ENCODE measurements around the gene PER2.
A peak's percentile ranks its signal among the peaks of the same experiment; 100 is the strongest.
"Not testable (repeated sequence)": the region's sequence is repeated elsewhere in the genome, so short reads cannot be mapped to it uniquely, and the experiment has no call there.

Gene PER2

GRCh38 chr2:238287737-238288649, at the start of gene PER2:
Gene PER2 (minus strand): TSS chr2:238288610. CDS start chr2:238277936, 10,674 bp downstream.
- peak; percentile 24 for DNase-seq (ENCODE audit: low spot score)

GRCh38 chr2:238337846-238338245, 49.4 kb upstream of the PER2 start:
- no peak for DNase-seq (ENCODE audit: low spot score)

DNA sequence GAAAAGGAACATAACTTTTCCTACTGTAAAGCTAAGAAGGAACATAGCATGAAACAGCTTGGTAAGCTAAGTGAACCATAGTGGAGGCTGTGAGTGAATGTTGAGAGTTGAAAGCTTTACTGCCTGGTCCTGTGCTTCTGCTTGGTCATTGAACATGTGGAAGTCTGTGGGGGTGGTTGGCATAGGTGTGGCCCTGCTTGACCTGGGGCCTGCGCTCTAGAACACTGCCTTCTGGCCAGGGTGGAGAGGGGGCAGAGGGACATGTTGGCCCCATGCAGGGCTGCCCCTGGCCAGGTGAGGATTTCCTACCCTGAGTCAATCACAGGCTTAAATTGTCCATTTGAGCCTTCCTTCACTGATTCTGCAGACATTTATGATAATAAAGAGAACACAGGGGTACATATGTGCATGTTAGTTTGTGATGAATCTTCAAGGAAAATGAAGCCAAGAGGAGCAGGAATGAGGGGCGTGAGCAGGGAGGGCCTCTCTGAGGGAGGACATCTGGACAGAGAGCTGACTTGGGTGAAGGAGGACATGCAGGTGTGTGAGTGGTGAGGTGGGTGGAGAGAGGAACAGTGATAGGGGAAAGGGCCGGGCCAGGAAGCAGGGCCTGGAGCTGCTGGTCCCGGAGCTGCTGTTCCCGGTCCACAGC, 48.5 kb upstream of the PER2 start:
- DNase-seq (ENCODE audit: low spot score): no peak

GRCh38 chr2:238336151-238336550, 47.7 kb upstream of the PER2 start:
- DNase-seq (ENCODE audit: low spot score): no peak

DNA sequence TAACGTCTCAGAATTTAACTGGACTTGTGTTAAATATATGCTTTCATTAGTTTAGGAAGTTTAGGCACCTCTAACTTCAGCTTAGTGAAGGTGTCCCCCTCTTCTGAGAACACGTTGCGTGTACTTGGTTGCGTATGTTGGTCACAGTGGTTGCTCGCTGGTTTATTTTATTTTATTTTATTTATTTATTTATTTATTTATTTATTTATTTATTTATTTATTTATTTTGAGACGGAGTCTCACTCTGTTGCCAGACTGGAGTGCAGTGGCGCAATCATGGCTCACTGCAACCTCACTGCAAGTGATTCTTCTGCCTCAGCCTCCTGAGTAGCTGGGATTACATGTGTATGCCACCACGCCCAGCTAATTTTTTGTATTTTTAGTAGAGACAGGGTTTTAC, 47.2 kb upstream of the PER2 start:
- not testable (repeated sequence) for DNase-seq (ENCODE audit: low spot score)

DNA sequence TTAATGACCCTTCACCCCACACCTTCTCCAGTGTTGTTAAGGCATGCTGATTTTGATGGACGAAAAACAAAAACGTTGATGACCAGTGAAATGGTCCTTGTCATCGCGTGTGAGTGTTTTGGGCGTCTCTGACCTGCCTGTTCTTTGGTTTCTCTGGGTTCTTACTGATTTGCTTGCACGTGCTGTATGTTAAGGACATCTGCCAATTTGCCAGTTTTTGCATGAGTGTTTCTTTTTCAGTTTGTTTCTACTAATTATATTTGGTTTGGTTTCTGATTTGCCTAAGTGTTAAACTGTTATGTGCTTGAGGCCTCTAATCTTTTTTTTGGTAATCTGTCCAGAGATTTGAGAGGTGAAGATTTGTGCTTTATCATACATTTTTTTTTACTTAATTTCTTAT, 46.5 kb upstream of the PER2 start:
- no peak for DNase-seq (ENCODE audit: low spot score)

- no peak for DNase-seq (ENCODE audit: low spot score)
These were observed 43.5 kb upstream of the PER2 start for GRCh38 chr2:238331916-238332315.

DNA sequence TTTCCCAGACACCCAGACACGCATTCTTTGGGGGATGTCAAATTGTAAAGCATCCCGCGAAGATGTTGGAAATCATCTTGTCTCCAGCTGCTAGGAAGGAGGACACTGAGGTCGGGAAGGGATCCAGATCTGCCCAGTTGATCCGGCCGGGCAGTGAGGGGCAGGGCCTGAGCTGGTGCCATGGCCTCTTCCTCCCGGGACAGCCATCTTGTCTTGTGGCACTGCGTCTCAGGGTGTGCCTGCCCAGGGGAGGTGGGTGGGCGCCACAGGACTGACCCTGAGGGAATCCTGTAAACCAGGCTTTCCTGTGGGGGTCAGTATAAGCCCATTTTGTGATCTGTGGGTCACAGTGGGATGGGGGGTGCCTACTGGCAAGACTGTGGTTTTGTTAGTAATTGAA, 42.0 kb upstream of the PER2 start:
- no peak for DNase-seq (ENCODE audit: low spot score)

- DNase-seq (ENCODE audit: low spot score): no peak
These were observed 39.3 kb upstream of the PER2 start for GRCh38 chr2:238327751-238328150.

GRCh38 chr2:238326801-238327365, 38.5 kb upstream of the PER2 start:
- DNase-seq (ENCODE audit: low spot score): no peak

GRCh38 chr2:238325694-238326093, 37.3 kb upstream of the PER2 start:
- DNase-seq (ENCODE audit: low spot score): no peak

GRCh38 chr2:238324248-238324647, 35.8 kb upstream of the PER2 start:
- DNase-seq (ENCODE audit: low spot score): not testable (repeated sequence)

DNA sequence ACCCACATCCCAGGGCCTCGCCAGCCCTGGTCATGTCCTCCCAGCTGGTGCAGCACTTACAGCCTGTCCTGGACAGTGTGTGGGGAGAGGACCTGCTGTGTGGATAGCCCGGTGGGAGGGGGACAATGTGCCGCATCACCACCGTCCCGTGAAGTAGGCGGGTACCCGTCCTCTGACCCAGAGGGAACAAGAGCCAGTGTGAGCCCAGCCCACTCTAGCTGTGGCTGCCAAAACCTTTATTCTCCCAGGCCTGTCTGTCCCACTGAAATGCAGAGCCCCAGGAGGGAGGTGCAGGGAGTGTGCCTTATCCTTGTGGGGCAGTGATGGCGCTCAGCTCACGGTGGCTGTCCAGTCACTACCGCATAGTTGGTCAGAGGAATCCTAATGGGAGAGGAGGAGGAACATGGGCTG, 33.6 kb upstream of the PER2 start:
- DNase-seq (ENCODE audit: low spot score): no peak

GRCh38 chr2:238321467-238321866, 33.1 kb upstream of the PER2 start:
- no peak for DNase-seq (ENCODE audit: low spot score)

DNA sequence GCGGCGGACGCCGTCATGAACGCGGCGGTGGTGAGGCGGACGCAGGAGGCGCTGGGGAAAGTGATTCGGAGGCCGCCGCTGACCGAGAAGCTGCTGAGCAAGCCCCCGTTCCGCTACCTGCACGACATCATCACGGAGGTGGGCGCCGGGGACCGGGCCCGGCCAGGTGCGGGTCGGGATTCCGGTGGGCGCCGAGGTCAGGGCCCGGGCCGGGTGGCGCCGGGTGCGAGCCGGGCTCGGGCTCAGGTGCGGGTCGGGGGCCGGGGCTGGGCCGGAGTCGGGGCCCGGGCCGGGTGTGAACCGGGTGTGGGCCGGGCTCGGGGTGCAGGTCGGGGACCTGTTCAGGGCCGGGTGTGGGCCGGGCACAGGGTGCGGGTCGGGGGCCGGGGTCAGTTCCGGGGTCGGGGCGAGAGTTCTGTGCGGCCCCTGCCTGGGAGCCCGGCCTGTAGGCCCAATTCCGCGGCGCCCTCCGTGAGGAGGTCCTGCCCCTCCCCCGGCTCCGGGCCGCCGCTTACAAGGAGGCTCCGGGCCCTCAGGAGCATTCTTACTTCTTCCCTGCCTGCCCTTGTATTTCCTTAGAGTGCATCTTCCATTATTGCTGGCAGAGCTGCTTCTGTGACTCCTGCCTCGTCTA, 32.4 kb upstream of the PER2 start:
- DNase-seq (ENCODE audit: low spot score): no peak

- DNase-seq (ENCODE audit: low spot score): peak; percentile 81
These were observed 31.8 kb upstream of the PER2 start, which contains the start of gene TRAF3IP1 for GRCh38 chr2:238320246-238320647. Gene TRAF3IP1 (plus strand): TSS chr2:238320518. CDS start chr2:238320663, 145 bp downstream.

DNA sequence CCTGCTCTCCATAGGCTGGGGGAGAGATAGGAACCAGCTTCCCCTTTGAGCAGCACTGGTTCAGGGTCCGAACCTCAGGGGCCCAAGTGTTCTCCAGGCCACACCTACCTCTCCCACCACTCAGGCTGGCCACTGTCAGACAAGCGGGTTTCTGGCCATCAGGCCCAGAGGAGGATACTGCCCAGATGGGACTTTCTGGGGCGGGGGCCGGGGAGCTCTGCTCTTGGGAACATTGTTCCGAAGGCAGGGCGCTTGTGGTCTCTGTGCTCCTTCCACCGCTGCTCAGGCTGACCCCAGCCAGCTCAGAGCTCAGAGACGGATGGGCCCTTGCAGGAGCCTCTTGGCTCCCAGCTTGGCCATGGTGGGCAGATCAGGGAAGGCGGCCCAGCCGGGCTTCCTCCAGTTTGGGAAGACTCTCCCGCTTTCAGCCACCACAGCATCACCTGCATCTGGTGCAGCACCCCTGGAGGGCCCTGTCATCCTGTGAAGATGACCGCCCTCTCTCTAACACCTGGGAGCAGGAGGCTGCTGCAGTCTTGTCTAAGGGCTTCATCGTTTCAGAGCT, 26.7 kb upstream of the PER2 start:
- DNase-seq (ENCODE audit: low spot score): no peak

GRCh38 chr2:238314576-238314975, 26.2 kb upstream of the PER2 start:
- DNase-seq (ENCODE audit: low spot score): no peak

DNA sequence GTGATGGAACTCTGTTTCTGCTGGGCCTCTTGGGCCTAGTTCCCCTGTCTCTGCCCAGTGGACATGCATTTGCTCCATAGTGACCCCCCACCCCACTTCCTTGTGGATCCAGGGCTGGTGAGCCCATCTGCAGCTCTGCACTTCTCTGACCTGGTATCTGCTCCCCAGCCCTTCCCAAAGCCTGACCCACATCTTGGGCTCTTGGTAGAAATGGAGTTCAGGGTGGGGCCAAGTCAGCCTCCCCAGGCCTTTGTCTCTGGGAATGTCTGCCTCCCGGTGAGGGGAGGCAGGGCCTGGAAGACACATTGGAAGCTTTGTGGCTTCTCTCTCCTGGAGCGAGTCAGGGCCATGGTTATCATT, 25.6 kb upstream of the PER2 start:
- DNase-seq (ENCODE audit: low spot score): no peak

DNA sequence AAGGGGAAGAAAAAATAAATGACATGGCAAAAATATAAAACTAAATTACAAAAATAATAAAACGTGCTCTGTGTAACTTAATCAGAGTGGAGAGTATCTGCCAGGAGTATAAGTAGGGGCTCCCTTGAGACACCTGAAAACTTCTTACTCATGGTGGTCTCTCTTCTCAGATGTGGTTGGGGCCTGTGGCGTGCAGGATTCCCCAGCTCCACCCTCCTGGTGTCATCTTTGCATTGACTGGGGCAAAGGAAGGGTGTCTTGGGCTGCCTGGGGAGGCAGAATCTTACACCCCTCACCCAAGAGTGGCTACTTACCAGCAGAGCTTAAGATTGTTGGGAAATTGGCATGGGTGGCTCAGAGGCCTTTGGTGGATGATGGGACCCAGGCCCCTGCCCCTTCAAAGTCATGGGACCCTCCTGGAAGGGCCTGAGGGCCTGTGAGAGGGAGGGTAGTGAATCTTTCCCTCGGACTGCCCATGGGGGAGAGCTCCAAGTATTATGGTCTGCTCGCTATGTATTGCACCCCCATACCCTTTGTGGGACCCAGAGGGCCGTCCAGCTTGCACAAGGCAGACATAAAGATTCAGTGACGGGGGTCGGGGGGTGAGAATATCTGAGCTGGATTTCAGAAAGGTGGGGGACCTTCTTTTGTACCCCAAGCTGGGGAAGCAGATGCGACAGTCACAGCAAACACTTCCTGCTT, 25.0 kb upstream of the PER2 start:
- no peak for DNase-seq (ENCODE audit: low spot score)

GRCh38 chr2:238310721-238311120, 22.3 kb upstream of the PER2 start:
- not testable (repeated sequence) for DNase-seq (ENCODE audit: low spot score)

DNA sequence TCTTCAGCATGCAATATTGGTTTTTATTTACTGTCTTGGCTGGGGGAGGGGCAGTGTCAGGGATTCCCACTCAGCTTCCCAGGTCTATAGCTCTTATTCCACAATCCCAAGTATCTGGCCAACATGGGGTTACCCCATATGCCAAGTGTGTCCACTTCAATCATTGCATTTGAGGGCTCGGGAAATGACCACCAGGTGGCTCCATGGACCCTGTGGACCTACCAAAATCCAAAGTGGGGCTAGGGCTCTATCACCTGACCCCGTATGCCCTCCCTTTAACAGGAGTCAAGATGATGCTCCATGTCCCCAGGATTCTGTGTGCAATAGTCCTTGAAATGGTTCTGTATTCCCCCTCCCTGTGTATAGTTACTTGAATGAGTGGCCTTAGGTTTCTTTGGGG, 19.8 kb upstream of the PER2 start:
- DNase-seq (ENCODE audit: low spot score): no peak

Measured in hematopoietic multipotent progenitor cell treated with erythropoietin and hydrocortisone succinate and interleukin-3 and kit ligand, for 15 days (in vitro differentiated cells).